HG02973 (cell line): ENCODE results near the gene SMPX.

Source experiments
- ATAC-seq: cut with Tn5 transposase; IDR thresholded peaks from one replicate; pipeline ENCODE4 v1.9.1; 2021; ENCODE audit warnings: moderate library complexity; ENCODE audit not compliant: unreplicated experiment

Gene SMPX

GRCh38 chrX:21715825-21716224 lies 42.1 kb downstream of the SMPX start:
- ATAC-seq: no peak

- no peak for ATAC-seq
These were observed 42.6 kb downstream of the SMPX start for GRCh38 chrX:21715337-21715736.

- no peak for ATAC-seq
These were observed 46.1 kb downstream of the SMPX start for GRCh38 chrX:21711848-21712197.

GRCh38 chrX:21711129-21711847 lies 46.6 kb downstream of the SMPX start:
- ATAC-seq: no peak

GRCh38 chrX:21708116-21708515 lies 49.8 kb downstream of the SMPX start:
- no peak for ATAC-seq

- ATAC-seq: no peak
These were observed 52.7 kb downstream of the SMPX start for GRCh38 chrX:21705225-21705624.

GRCh38 chrX:21702725-21703124 lies 55.2 kb downstream of the SMPX start:
- no peak for ATAC-seq

- ATAC-seq: no peak
These were observed 56.9 kb downstream of the SMPX start for GRCh38 chrX:21700967-21701366.

- no peak for ATAC-seq
These were observed 57.6 kb downstream of the SMPX start for GRCh38 chrX:21700275-21700674.

- ATAC-seq: no peak
These were observed 58.8 kb downstream of the SMPX start for GRCh38 chrX:21699136-21699535.

- no peak for ATAC-seq
These were observed 59.6 kb downstream of the SMPX start for GRCh38 chrX:21698272-21698671.

- ATAC-seq: no peak
These were observed 66.4 kb downstream of the SMPX start for GRCh38 chrX:21691512-21692018.

- no peak for ATAC-seq
These were observed 74.0 kb downstream of the SMPX start for GRCh38 chrX:21683941-21684340.

- ATAC-seq: no peak
These were observed 79.8 kb downstream of the SMPX start for GRCh38 chrX:21678048-21678612.

- no peak for ATAC-seq
These were observed 82.0 kb downstream of the SMPX start for GRCh38 chrX:21675931-21676330.

GRCh38 chrX:21674430-21675186 lies 83.3 kb downstream of the SMPX start:
- no peak for ATAC-seq

- ATAC-seq: no peak
These were observed 91.2 kb downstream of the SMPX start for GRCh38 chrX:21666679-21667078.

- no peak for ATAC-seq
These were observed 91.7 kb downstream of the SMPX start for GRCh38 chrX:21666252-21666651.

- ATAC-seq: no peak
These were observed 95.2 kb downstream of the SMPX start for GRCh38 chrX:21662761-21663160.

- ATAC-seq: no peak
These were observed 96.6 kb downstream of the SMPX start for GRCh38 chrX:21661316-21661715.

GRCh38 chrX:21660156-21660555 lies 97.8 kb downstream of the SMPX start:
- no peak for ATAC-seq

GRCh38 chrX:21659320-21659719 lies 98.6 kb downstream of the SMPX start:
- ATAC-seq: no peak
